Vagina (tissue), 2 donors: Measurements from ENCODE around the gene PPP1CA. TPM values are rescaled to one million over a fixed set of nuclear protein-coding genes. Genes with fewer than 3 reads are reported as not detected.

Experiments
- DNase-seq, 2 donors: peaks; one replicate each; pipeline ENCODE4 v3.0.0-alpha.2; 2017; ENCODE audit errors: extremely low spot score in 2 of 2
- H3K27ac ChIP-seq: fragments of 200-600 bp; sonication (generic); one replicate; pipeline ENCODE4 v1.5.1; 2019
- H3K27me3 ChIP-seq: fragments of 200-600 bp; sonication (generic); one replicate; pipeline ENCODE4 v1.5.1; 2019
- H3K36me3 ChIP-seq, 2 donors: fragments of 200-600 bp; sonication (generic); one replicate each; pipeline ENCODE4 v1.5.1; 2017 to 2019
- H3K4me1 ChIP-seq: fragments of 200-600 bp; sonication (generic); one replicate; pipeline ENCODE4 v1.5.1; 2019
- H3K4me3 ChIP-seq, 2 donors: fragments of 200-600 bp; sonication (generic); 1 replicate in 1 of 2; 2 replicates in 1 of 2; pipeline ENCODE4 v1.5.1; 2016 to 2019
- H3K9me3 ChIP-seq: fragments of 200-600 bp; sonication (generic); one replicate; pipeline ENCODE4 v1.5.1; 2019
- POLR2A ChIP-seq, 2 donors: fragments of 450-650 bp; IDR thresholded peaks; one replicate each; pipeline ENCODE4 v1.6.1; 2017; ENCODE audit warnings: antibody characterized with exemption in 2 of 2, mild to moderate bottlenecking in 2 of 2, moderate library complexity in 2 of 2
- POLR2AphosphoS5 ChIP-seq, 2 donors: sonication (generic); formaldehyde crosslinking; IDR thresholded peaks; one replicate each; pipeline ENCODE4 v1.9.0; 2017; ENCODE audit warnings: antibody characterized with exemption in 2 of 2, mild to moderate bottlenecking in 2 of 2, low read depth in 1 of 2; ENCODE audit not compliant: insufficient read depth in 1 of 2
- intact Hi-C: fragments of 100-400 bp; cut with DNase I; formaldehyde crosslinking; loops from one replicate; pipeline ENCODE4 v1.15.1; 2023
- total RNA-seq: library from RNA; depleted of rRNA; stranded (reverse); fragments of >200 nt; gene quantifications from one replicate; pipeline ENCODE4 v1.2.3, GENCODE V29; 2016
- TF ChIP-seq, protein P1 (sequence below), 3 experiments: fragments of 450-650 bp in 2 of 3; fragments of 200-600 bp in 1 of 3; sonication (generic) in 1 of 3; IDR thresholded peaks; one replicate each; pipeline ENCODE4 v1.5.1; 2017 to 2019; ENCODE audit warnings: antibody characterized with exemption in 3 of 3, mild to moderate bottlenecking in 2 of 3, moderate library complexity in 2 of 3

The PPP1CA gene
- total RNA-seq, 1 donor from 2014 or later, result 102 TPM

GRCh38 chr11:67371189-67371910 lies 30.3 kb downstream of the PPP1CA start:
- H3K4me1 ChIP-seq, result peaks cover 87% of the 10 kb centered on the region
- DNase-seq, result no peak

GRCh38 chr11:67370351-67371076 lies 31.1 kb downstream of the PPP1CA start:
- no peak for DNase-seq
- Histone ChIP-seq H3K36me3 (no peaks in the 10 kb centered on the region), H3K27me3 (no peaks in the 10 kb centered on the region), H3K9me3 (no peaks in the 10 kb centered on the region), H3K4me1 (peaks cover 90% of the 10 kb centered on the region), H3K4me3 (peak overlapping the region in 1 of 2 donors; percentile 4), H3K27ac (peak overlapping the region; percentile 98)
- intact Hi-C loops, result no loop called here
- TF ChIP-seq POLR2AphosphoS5 (IDR thresholded peaks at IDR 0.05; ENCODE audit: insufficient read depth in 1 of 2, low read depth in 1 of 2) (no peak), POLR2A (IDR thresholded peaks at IDR 0.05) (no peak)
- TF ChIP-seq, protein P1, sequence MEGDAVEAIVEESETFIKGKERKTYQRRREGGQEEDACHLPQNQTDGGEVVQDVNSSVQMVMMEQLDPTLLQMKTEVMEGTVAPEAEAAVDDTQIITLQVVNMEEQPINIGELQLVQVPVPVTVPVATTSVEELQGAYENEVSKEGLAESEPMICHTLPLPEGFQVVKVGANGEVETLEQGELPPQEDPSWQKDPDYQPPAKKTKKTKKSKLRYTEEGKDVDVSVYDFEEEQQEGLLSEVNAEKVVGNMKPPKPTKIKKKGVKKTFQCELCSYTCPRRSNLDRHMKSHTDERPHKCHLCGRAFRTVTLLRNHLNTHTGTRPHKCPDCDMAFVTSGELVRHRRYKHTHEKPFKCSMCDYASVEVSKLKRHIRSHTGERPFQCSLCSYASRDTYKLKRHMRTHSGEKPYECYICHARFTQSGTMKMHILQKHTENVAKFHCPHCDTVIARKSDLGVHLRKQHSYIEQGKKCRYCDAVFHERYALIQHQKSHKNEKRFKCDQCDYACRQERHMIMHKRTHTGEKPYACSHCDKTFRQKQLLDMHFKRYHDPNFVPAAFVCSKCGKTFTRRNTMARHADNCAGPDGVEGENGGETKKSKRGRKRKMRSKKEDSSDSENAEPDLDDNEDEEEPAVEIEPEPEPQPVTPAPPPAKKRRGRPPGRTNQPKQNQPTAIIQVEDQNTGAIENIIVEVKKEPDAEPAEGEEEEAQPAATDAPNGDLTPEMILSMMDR (IDR thresholded peaks at IDR 0.05), result no peak

More at GRCh38 chr11:67371189-67371910, 30.3 kb downstream of the PPP1CA start:
- Histone ChIP-seq H3K9me3 (no peaks in the 10 kb centered on the region), H3K27me3 (no peaks in the 10 kb centered on the region), H3K36me3 (no peaks in the 10 kb centered on the region), H3K27ac (peak overlapping the region; percentile 98), H3K4me3 (peak overlapping the region; percentile 63 to 81)
- intact Hi-C loops, result no loop called here
- TF ChIP-seq, protein P1 (IDR thresholded peaks at IDR 0.05), result peak in 1 of 3 experiments; percentile 47
- no peak for TF ChIP-seq POLR2A (IDR thresholded peaks at IDR 0.05)
- TF ChIP-seq POLR2AphosphoS5 (IDR thresholded peaks at IDR 0.05; ENCODE audit: insufficient read depth in 1 of 2, low read depth in 1 of 2), result peak in 1 of 2 donors; percentile 39

DNA sequence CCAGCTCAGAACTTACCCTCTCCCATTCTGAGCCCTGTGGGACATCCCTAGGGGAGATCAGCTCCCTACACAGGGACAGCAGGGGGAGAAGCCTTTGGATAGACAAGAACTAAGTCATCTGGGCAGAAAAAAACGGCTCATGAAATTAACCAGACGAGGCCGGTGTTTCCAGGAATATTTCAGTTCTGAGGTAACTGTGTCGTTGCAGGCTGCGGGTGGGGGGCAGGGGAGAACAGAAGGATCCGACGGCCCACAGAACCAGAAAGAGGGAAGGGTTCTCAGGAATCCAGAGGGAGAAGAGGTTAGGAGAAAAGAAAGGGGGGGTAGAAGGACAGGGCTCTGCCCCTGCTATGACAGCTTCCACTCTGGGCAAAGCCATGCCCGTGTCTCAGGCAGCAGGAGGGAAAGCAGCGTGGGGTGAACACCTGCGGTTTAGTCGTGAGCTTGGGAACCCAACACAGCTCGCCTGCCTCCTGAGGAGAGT lies 31.8 kb downstream of the PPP1CA start:
- H3K27me3 ChIP-seq, result no peaks in the 10 kb centered on the region
- TF ChIP-seq, protein P1 (IDR thresholded peaks at IDR 0.05), result no peak
- TF ChIP-seq POLR2A (IDR thresholded peaks at IDR 0.05), result no peak
- TF ChIP-seq POLR2AphosphoS5 (IDR thresholded peaks at IDR 0.05; ENCODE audit: insufficient read depth in 1 of 2, low read depth in 1 of 2), result no peak
- H3K9me3 ChIP-seq, result no peaks in the 10 kb centered on the region
- peaks cover 90% of the 10 kb centered on the region for H3K4me1 ChIP-seq
- intact Hi-C loops, result no loop called here
- no peak for DNase-seq
- H3K36me3 ChIP-seq, result no peaks in the 10 kb centered on the region
- peak overlapping the region; percentile 98 for H3K27ac ChIP-seq
- peak overlapping the region in 1 of 2 donors; percentile 4 for H3K4me3 ChIP-seq

DNA sequence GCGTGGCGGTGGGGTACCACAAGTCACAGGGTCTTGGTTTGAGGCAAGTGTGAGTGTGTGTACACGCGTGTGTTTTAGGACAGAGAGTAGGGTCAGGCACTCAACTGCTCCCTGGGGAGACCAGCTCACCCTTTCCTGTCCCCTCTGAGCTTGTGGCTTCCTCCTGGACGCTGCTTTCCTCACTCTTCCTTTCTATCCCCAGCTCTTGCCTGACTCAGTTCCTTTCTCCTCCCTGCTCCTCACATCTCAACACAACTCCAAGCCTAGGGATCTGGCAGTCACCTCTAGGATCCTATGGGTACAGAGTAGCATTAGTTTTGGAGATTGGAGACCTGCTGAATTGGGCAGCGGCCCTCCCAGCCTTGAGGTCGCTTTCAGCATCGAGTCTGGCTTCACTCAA lies 32.4 kb downstream of the PPP1CA start:
- Histone ChIP-seq H3K27me3 (no peaks in the 10 kb centered on the region), H3K36me3 (no peaks in the 10 kb centered on the region), H3K9me3 (no peaks in the 10 kb centered on the region), H3K4me3 (no peak overlapping the region), H3K4me1 (peaks cover 90% of the 10 kb centered on the region), H3K27ac (peak overlapping the region; percentile 98)
- no peak for DNase-seq
- intact Hi-C loops, result no loop called here
- TF ChIP-seq, protein P1 (IDR thresholded peaks at IDR 0.05), result no peak
- TF ChIP-seq POLR2AphosphoS5 (IDR thresholded peaks at IDR 0.05; ENCODE audit: insufficient read depth in 1 of 2, low read depth in 1 of 2), result no peak
- TF ChIP-seq POLR2A (IDR thresholded peaks at IDR 0.05), result no peak
